HCT116 (cell line): ENCODE results near the gene RNF207. TPM values are rescaled to one million over a fixed set of nuclear protein-coding genes. Genes with fewer than 3 reads are reported as not detected.

Experiments used
- ATAC-seq: fragments of 200-7000 bp; cut with Tn5 transposase; 2 replicates; pipeline ENCODE4 v1.9.1; 2020; ENCODE audit warnings: mild to moderate bottlenecking, moderate library complexity
- BruUV-seq: library from RNA; stranded (reverse); fragments of 400-500 nt; replicated peaks from 2 replicates; lab custom pipeline; 2021; lab: Mats Ljungman, UMichigan
- CTCF ChIA-PET: fragments of 300-600 bp; sonication (Branson Sonifier 250); formaldehyde crosslinking; loops from one replicate; lab custom pipeline; 2021; ENCODE audit warnings: antibody characterized with exemption; lab: Charles Lee
- POLR2A ChIA-PET: fragments of 300-600, 350-600 bp; sonication (Branson Sonifier 250); formaldehyde crosslinking; loops from one replicate; lab custom pipeline; 2021; ENCODE audit warnings: antibody characterized with exemption; lab: Charles Lee
- RAD21 ChIA-PET, 2 experiments: fragments of 300-600 bp; sonication (Branson Sonifier 250); formaldehyde crosslinking; loops; one replicate each; lab custom pipeline; 2023; ENCODE audit warnings: low total read pairs in 2 of 2; ENCODE audit not compliant: uncharacterized antibody in 2 of 2, unreplicated experiment in 2 of 2, low non-redundant PET in 1 of 2; lab: Charles Lee
- DNase-seq: peaks from one replicate; pipeline ENCODE4 v3.0.0-alpha.2; 2010; ENCODE audit warnings: low read depth, low spot score
- H2AFZ ChIP-seq: fragments of 200-600 bp; shearing (Covaris generic), sonication (generic); 2 replicates; pipeline ENCODE4 v1.6.1; 2017; ENCODE audit warnings: low read depth, mixed run types, mixed read lengths, antibody characterized with exemption, low read length; ENCODE audit not compliant: poor library complexity, severe bottlenecking
- H3K27ac ChIP-seq: 2 replicates; pipeline ENCODE4 v1.5.1; 2012; ENCODE audit warnings: low read depth, low read length
- H3K27me3 ChIP-seq: fragments of 200-600 bp; sonication (generic); 2 replicates; pipeline ENCODE4 v1.6.1; 2016; ENCODE audit warnings: mixed run types, low read length, mixed read lengths; ENCODE audit not compliant: insufficient read depth
- H3K36me3 ChIP-seq, 2 experiments: fragments of 200-500 bp in 1 of 2; fragments of 200-600 bp in 1 of 2; sonication (Bioruptor generic) in 1 of 2; sonication (generic) in 1 of 2; 2 replicates each; pipeline versions ENCODE4 v1.5.1 to v1.6.1; 2014 to 2016; ENCODE audit warnings: low read length in 2 of 2, inconsistent platforms in 1 of 2, mixed read lengths in 1 of 2, mixed run types in 1 of 2; ENCODE audit not compliant: insufficient read depth in 2 of 2, control insufficient read depth in 1 of 2
- H3K4me1 ChIP-seq, 2 experiments: fragments of 200-600 bp in 1 of 2; sonication (generic) in 1 of 2; 2 replicates each; pipeline versions ENCODE4 v1.5.1 to v1.6.1; 2012 to 2017; ENCODE audit warnings: low read length in 2 of 2, inconsistent platforms in 1 of 2, mild to moderate bottlenecking in 1 of 2, mixed read lengths in 1 of 2, mixed run types in 1 of 2, moderate library complexity in 1 of 2; ENCODE audit not compliant: insufficient read depth in 2 of 2, control insufficient read depth in 1 of 2
- H3K4me2 ChIP-seq: fragments of 200-600 bp; sonication (generic); 2 replicates; pipeline ENCODE4 v1.6.1; 2017; ENCODE audit warnings: mixed run types, low read length, mixed read lengths
- H3K4me3 ChIP-seq, 2 experiments: fragments of 200-600 bp in 1 of 2; sonication (generic) in 1 of 2; replicated peaks in 1 of 2; 2 replicates each; pipeline ENCODE4 v1.5.1; 2011 to 2016; ENCODE audit warnings: low read length in 2 of 2, control low read depth in 1 of 2, low read depth in 1 of 2, mild to moderate bottlenecking in 1 of 2, mixed read lengths in 1 of 2, mixed run types in 1 of 2
- H3K79me2 ChIP-seq: fragments of 200-600 bp; sonication (generic); 2 replicates; pipeline ENCODE4 v1.6.1; 2017; ENCODE audit warnings: mild to moderate bottlenecking, mixed run types, low read length, moderate library complexity, mixed read lengths; ENCODE audit not compliant: insufficient read depth
- H3K9ac ChIP-seq: fragments of 200-600 bp; sonication (generic); 2 replicates; pipeline ENCODE4 v1.6.1; 2016; ENCODE audit warnings: low read length, mixed read lengths
- H3K9me2 ChIP-seq: fragments of 200-600 bp; sonication (generic), shearing (Covaris generic); 2 replicates; pipeline ENCODE4 v1.6.1; 2017; ENCODE audit warnings: mixed run types, mild to moderate bottlenecking, moderate library complexity; ENCODE audit not compliant: insufficient read depth
- H3K9me3 ChIP-seq, 2 experiments: fragments of 200-500 bp in 1 of 2; fragments of 200-600 bp in 1 of 2; sonication (Bioruptor generic) in 1 of 2; sonication (generic) in 1 of 2; 2 replicates each; pipeline ENCODE4 v1.6.1; 2014 to 2017; ENCODE audit warnings: low read length in 2 of 2, mixed read lengths in 2 of 2, inconsistent platforms in 1 of 2, low read depth in 1 of 2, mild to moderate bottlenecking in 1 of 2, mixed run types in 1 of 2, moderate library complexity in 1 of 2; ENCODE audit not compliant: control insufficient read depth in 1 of 2, insufficient read depth in 1 of 2
- H4K20me1 ChIP-seq: fragments of 200-600 bp; sonication (generic), shearing (Covaris generic); 2 replicates; pipeline ENCODE4 v1.6.1; 2017; ENCODE audit warnings: mixed run types, mild to moderate bottlenecking, moderate library complexity; ENCODE audit not compliant: insufficient read depth
- EZH2 ChIP-seq: fragments of 200-600 bp; sonication (generic); IDR thresholded peaks from 2 replicates; pipeline ENCODE4 v1.6.1; 2017; ENCODE audit warnings: antibody characterized with exemption, mixed run types
- EZH2phosphoT487 ChIP-seq: fragments of 200-600 bp; IDR thresholded peaks from 2 replicates; pipeline ENCODE4 v1.6.1; 2018; ENCODE audit warnings: antibody characterized with exemption, borderline replicate concordance
- POLR2AphosphoS5 ChIP-seq: IDR thresholded peaks from 2 replicates; pipeline ENCODE4 v1.6.1; 2011; ENCODE audit warnings: mild to moderate bottlenecking, low read depth, low read length, moderate library complexity
- RAD21 ChIP-seq: IDR thresholded peaks from 2 replicates; pipeline ENCODE4 v1.6.1; 2012; ENCODE audit warnings: low read depth, mild to moderate bottlenecking
- TCF7L2 ChIP-seq: IDR thresholded peaks from 2 replicates; pipeline ENCODE4 v1.7.0; 2011; ENCODE audit warnings: borderline replicate concordance, inconsistent platforms; ENCODE audit not compliant: insufficient read depth, insufficient read length; ENCODE audit errors: extremely low read depth
- YY1 ChIP-seq: IDR thresholded peaks from 2 replicates; pipeline ENCODE4 v1.6.1; 2011; ENCODE audit warnings: low read length, low read depth, moderate library complexity, mild to moderate bottlenecking; ENCODE audit not compliant: insufficient replicate concordance; ENCODE audit errors: extremely low read depth
- intact Hi-C: fragments of 100-400 bp; cut with micrococcal nuclease; formaldehyde crosslinking; loops from 2 replicates; pipeline ENCODE4 v1.10.0; 2022
- total RNA-seq: library from RNA; stranded (reverse); gene quantifications from one replicate; pipeline ENCODE4 v1.2.1, GENCODE V29; 2021; ENCODE audit not compliant: unreplicated experiment
- TF ChIP-seq, protein P1 (sequence below), 3 experiments: fragments of 200-600 bp in 1 of 3; sonication (generic) in 1 of 3; IDR thresholded peaks in 2 of 3; conservative IDR thresholded peaks in 1 of 3; 2 replicates each; pipeline ENCODE4 v1.5.1; 2012 to 2017; ENCODE audit warnings: low read depth in 2 of 3, low read length in 2 of 3, antibody characterized with exemption in 1 of 3, borderline replicate concordance in 1 of 3, control low read depth in 1 of 3, mild to moderate bottlenecking in 1 of 3, mixed read lengths in 1 of 3, mixed run types in 1 of 3, moderate library complexity in 1 of 3; ENCODE audit not compliant: insufficient read depth in 1 of 3

Gene RNF207
- total RNA-seq, 1 experiment from 2014 or later, result 61.2 TPM

DNA sequence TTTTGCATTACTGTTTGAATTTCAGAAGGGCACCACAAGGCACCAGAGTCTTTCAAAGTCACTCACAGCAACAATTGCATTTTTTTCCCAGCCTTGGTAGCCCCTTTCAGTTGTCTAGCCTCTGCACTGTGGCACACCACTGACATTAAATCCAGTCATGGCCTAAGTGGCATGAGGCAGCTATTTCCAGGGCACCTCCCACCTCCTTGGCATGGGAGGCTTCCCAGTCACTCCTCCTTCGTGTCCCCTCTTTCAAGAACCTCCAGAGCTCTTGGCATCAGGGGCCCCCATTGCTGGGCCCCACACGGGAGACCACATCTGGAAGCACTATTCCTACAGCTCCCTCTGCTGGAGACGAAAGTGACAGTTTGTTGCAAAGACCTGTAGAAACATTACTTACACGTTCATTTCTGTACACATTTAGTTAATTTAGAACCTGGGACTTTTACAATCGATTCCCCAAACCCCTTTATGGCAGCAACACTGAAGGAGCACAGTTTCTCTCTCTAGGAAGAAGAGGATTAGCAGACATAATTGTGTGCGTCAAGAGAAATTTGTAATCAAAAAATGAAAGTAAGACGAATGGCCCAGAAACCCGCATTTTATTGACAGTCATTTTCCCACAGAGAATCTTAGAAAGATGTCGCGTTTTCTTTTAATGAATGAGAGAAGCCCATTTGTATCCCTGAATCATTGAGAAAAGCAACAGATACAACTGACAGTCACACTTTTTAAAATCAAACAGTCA is 20.1 kb upstream of the RNF207 start:
- H3K4me3 ChIP-seq, result no peak overlapping the region
- H3K27ac ChIP-seq, result no peak overlapping the region
- RAD21 ChIA-PET, result no interaction called here
- peaks cover 50% of the 10 kb centered on the region for H3K79me2 ChIP-seq
- TSS peak; percentile 80 for BruUV-seq
- CTCF ChIA-PET, result interaction anchor here (0.9 to 2.4 kb wide), 10 partner anchors 8 to 234 kb away, joined by 3 to 19 read pairs (median 4); partner anchors contain the start of genes HES2, RNF207 and RPL22
- H2AFZ ChIP-seq, result no peak overlapping the region
- H4K20me1 ChIP-seq, result peaks cover 31% of the 10 kb centered on the region; the same call in 1 of the 2 replicates
- TF ChIP-seq POLR2AphosphoS5 (0 out of 2 replicates have a peak, but pooled peaks have one; percentile 14), EZH2 (no peak), YY1 (no peak), EZH2phosphoT487 (no peak), TCF7L2 (no peak), RAD21 (peak; percentile 67)
- TF ChIP-seq, protein P1, sequence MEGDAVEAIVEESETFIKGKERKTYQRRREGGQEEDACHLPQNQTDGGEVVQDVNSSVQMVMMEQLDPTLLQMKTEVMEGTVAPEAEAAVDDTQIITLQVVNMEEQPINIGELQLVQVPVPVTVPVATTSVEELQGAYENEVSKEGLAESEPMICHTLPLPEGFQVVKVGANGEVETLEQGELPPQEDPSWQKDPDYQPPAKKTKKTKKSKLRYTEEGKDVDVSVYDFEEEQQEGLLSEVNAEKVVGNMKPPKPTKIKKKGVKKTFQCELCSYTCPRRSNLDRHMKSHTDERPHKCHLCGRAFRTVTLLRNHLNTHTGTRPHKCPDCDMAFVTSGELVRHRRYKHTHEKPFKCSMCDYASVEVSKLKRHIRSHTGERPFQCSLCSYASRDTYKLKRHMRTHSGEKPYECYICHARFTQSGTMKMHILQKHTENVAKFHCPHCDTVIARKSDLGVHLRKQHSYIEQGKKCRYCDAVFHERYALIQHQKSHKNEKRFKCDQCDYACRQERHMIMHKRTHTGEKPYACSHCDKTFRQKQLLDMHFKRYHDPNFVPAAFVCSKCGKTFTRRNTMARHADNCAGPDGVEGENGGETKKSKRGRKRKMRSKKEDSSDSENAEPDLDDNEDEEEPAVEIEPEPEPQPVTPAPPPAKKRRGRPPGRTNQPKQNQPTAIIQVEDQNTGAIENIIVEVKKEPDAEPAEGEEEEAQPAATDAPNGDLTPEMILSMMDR (IDR thresholded peaks at IDR 0.05 in 2 of 3, conservative IDR thresholded peaks at IDR 0.05 in 1 of 3; ENCODE audit: borderline replicate concordance in 1 of 3, insufficient read depth in 1 of 3, low read depth in 2 of 3, low read length in 2 of 3), result peak; percentile 61 to 70 (median 68); a peak in 5 of 6 replicates
- intact Hi-C loops, result loop anchor here (2.0 kb wide), 1 partner anchor 77 kb away; no protein-coding TSS in a partner anchor
- peak; percentile 33; the same call in 1 of the 2 replicates for ATAC-seq
- peaks cover 7 to 15% of the 10 kb centered on the region in 2 experiments for H3K4me1 ChIP-seq
- no peak overlapping the region for H3K4me2 ChIP-seq
- DNase-seq, result no peak
- H3K27me3 ChIP-seq, result no peaks in the 10 kb centered on the region
- H3K9me3 ChIP-seq, result no peaks in the 10 kb centered on the region
- H3K36me3 ChIP-seq, result peaks cover 27 to 38% of the 10 kb centered on the region in 2 experiments
- H3K9me2 ChIP-seq, result no peaks in the 10 kb centered on the region
- POLR2A ChIA-PET, result no interaction called here
- H3K9ac ChIP-seq, result no peak overlapping the region
